HG03066 (cell line): ENCODE measurements around the gene GPR153.
A peak's percentile ranks its signal among the peaks of the same experiment; 100 is the strongest.
"Not testable (repeated sequence)": the region's sequence is repeated elsewhere in the genome, so short reads cannot be mapped to it uniquely, and the experiment has no call there.

Experiments
- ATAC-seq: cut with Tn5 transposase; IDR thresholded peaks from one replicate; pipeline ENCODE4 v1.9.1; 2021; ENCODE audit warnings: low read depth; ENCODE audit not compliant: unreplicated experiment

Gene GPR153

DNA sequence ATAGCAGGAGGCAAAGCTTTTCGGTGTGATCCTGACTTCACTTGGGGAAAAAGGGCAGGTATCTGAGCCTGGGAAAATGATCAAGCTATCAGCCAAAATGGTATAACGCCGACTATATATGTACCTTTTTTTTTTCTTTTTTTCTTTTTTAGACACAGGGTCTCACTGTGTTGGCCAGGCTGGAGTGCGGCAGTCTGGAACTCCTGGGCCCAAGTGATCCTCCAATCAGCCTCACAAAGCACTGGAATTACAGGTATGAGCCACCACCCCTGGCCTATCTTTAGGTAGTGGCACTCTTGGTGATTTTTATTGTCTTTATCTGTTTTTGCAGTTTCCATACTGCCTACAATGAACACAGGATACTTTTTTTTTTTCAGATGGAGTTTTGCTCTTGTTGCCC is 23.8 kb downstream of the GPR153 start:
- no peak for ATAC-seq

DNA sequence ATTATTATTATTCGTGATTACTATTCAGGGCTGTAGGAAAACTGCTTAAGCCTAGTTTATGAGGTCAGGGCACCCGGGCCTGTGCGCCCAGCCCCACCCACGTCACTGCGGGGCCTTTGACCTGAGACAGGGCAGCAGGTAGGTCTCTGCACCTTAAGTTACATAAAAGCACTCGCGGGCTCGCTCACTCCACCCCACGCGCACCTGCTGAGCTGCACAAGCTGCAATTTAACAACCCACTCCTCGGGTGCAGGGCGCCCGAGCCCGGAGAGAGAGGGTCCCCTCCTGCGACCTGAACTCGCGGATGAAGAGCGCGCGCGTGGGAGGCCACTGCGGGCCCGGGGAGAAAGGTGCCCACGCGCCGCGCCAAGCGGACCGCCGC is 25.6 kb downstream of the GPR153 start:
- peak; percentile 7 for ATAC-seq

DNA sequence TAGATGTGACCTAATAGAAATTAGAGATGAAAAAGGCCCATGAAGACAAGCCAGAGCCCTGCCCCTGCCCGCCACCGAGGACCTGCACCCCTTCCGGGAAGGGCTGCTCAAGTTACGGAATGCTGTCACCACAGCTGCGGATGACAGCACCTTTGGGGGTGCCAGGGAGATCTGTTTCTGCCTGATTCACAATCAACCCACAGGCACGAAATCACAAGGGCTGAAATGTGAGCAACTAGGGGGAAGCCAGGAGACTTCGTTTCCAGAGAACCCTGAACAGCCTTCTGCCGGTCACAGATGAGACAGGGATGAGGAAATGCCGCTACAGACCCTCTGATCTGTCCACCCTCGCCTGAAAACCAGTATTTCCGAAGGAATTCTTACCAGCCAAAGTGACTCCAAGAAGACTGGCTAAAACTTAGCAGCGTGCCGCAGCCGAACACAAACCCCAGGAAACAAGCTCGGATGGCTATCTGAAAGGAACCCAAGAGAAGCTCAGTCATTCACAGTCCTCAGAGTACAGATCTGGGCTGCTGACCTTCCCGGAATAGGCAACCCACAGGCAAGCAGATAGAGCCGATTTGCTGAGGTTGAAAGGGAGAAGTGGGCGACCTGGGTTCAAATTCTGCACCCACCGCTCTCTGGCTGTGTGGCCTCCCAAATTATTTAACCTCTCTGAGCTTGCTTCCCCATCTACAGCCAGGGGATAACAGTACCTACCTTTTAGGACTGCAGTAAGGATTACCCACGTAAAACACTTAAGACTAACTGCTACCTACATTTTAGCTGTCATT is 26.2 kb downstream of the GPR153 start:
- no peak for ATAC-seq

DNA sequence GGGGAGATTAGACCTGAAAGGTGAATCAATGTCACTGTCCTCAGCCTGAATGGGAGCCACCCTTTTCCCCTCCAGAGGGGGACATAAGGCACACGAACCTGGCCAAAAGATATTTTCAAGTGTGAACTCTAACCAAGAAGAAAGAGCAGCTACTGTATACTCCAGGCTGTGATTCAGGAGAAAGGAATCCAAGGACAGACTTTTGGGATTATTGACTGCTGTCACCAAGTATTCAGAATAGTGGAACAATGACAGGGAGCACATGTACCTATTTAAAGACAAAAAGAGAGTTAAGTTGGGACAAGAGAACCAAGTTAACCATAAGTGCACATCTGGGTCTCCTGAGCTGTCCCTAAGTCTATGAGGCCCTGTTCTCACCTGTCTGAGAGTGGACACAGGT is 27.5 kb downstream of the GPR153 start:
- no peak for ATAC-seq

DNA sequence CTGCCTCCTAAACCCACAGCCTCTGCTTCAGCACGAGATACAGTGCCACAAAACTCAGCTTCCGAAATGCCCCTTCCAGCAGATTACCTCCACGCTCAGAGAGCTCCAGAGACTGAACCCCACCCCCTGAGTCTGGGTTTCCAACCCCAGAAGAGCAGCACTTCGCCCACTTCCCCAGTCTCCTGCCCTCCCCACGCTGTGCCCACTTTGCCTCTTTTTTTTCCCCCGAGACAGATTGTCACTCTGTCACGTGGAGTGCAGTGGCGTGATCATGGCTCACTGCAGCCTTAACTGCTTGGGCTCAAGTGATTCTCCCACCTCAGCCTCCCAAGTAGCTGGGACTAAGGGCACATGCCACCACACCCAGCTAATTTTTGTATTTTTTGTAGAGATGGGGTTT is 35.2 kb downstream of the GPR153 start:
- no peak for ATAC-seq

DNA sequence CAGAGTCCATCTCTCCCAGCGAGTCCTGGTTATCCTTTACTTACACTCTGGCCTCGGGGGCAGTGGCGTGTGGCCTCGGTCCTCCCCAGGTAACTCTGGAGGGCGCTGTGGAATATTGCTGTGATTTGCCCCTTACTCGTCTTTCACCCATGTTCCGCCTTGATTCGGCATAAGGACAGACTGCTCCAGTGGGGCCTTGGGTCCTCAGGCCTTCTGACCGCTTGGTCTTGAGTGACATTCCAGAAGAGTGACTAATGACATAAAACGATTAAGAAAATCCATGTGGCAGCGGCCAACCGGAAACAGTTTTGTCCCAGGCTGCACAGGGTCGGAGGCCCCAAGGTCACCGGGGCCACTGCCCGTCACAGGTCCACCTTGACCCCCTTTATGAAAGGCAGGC is 36.2 kb downstream of the GPR153 start:
- ATAC-seq: no peak

DNA sequence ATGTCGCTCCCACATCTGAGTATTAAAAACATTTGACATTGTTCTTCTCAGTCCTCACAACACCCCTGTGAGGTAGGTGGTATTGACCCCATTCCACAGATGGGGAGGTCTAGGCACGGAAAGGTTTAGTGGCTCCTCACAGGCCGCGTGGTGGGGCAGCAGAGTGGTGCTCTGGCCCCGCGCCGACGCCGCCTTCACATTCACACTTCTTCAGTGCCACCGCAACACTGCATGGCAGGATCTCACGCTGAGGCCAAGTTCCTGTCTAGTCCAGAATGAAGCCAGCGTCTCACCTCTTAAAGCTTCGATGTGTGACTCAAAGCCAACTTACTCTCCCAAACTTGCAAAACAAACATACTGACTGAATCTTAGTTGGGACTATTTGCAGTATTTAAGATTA is 37.3 kb downstream of the GPR153 start:
- ATAC-seq: no peak

DNA sequence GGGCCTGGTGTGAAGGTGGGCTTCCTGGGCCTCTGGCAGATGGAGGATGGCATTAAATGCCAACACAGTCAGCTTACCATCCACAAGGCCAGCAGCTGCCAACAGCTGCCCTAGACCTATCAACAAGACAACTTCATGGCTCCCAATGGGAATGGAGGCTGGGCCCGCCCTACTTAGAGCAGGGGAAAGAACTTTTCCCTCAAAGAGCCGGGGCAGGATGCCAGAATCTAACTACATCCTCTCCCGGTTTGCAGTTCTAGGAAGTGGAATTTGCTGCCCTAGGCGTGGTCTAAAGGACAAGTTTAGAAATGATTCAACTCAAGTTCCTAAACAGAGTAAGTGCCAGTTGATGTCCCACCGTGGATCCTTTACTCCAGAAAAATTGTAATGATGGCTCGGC is 38.3 kb downstream of the GPR153 start:
- no peak for ATAC-seq

DNA sequence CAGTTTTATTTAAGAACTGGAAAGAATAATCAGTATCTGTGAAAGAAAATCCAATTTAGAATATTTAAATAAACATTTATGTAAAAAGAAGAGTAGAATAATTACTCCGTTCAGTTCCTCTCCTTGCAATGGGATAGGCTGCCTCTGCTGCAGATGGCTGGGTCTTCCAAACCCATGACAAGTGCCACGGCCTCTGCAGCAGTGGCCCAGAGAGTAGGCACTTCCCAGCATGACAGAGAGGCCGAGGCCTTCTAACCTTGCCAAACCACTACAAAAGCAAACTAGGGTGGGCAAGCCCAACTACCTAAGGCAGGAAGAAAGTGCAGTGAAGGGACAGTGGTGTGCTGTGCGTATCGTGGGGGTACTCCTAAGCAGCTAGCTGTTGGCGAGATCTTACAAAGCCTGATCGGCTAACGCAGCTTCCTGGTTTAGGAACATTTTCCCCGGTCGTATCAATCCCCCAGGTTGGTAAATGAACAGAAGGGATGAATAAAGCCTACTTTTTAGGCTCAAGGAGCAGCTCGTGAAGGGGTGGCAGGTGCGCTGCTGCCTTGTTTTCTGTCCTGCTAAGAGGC is 39.6 kb downstream of the GPR153 start:
- ATAC-seq: no peak

DNA sequence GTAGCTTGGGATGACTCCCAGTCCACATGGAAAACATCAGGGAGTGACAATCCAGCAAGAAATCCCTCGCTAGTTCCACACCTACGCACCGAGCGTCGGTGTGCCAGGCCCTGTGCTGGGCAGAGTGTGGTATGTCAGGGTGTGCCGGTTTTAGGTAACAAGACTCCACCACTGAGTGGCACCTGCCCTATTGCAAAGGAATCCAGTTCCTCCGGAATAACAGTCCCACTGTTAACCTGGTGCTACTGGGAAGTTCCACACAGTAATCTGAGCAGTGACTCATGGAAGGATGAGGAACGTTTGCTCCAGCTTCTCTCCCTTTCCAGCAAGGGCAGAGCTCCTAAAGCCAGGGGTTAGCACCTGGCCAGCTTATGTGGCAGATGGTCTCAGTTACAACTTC is 40.7 kb downstream of the GPR153 start:
- ATAC-seq: no peak

DNA sequence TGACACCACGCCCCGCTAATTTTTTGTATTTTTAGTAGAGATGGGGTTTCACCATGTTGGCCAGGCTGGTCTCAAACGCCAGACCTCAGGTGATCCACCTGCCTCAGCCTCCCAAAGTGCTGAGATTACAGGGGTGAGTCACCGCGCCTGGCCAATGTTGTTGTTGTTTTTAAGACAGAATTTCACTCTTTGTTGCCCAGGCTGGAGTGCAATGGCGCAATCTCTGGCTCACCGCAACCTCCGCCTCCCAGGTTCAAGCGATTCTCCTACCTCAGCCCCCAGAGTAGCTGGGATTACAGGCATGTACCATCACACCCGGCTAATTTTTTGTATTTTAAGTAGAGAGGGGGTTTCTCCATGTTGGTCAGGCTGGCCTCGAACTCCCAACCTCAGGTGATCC is 41.3 kb downstream of the GPR153 start:
- ATAC-seq: not testable (repeated sequence)

DNA sequence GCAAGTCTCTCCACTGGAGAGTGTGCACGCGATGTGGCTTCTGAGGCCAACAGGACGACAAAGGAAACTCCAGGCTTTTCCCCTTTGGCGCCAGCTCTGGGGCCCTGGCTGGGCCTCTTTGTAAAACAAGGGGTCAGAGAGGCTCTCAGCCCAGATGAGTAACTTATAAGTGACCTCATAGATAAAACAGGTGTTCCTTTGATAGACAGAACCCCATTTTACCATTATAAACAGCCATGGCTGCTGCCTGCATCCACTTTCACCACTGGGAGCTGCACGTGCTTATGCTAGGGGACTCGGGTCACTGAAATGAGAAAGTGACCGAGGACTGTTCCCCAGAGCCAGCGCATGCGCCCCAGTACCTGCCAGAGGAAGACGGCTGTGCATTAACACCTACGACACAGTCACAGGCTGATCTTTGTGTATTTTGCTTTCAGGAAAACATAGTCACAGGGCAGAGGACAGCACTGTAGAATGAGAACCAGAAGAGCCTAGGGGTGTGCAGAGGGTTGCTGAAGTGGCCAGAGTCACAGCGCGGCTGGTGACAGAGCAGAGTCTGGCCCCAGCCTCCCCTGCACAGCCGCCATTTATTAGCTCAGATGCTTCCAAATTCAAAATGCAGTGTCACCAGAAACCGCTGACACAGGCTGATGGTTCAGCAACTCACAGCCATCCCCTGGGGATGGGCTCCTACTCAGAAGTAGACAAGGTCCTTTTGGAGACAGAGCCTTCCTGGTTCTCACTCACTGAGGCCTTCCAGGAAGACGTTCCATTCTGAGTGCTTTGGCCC is 42.3 kb downstream of the GPR153 start:
- no peak for ATAC-seq

DNA sequence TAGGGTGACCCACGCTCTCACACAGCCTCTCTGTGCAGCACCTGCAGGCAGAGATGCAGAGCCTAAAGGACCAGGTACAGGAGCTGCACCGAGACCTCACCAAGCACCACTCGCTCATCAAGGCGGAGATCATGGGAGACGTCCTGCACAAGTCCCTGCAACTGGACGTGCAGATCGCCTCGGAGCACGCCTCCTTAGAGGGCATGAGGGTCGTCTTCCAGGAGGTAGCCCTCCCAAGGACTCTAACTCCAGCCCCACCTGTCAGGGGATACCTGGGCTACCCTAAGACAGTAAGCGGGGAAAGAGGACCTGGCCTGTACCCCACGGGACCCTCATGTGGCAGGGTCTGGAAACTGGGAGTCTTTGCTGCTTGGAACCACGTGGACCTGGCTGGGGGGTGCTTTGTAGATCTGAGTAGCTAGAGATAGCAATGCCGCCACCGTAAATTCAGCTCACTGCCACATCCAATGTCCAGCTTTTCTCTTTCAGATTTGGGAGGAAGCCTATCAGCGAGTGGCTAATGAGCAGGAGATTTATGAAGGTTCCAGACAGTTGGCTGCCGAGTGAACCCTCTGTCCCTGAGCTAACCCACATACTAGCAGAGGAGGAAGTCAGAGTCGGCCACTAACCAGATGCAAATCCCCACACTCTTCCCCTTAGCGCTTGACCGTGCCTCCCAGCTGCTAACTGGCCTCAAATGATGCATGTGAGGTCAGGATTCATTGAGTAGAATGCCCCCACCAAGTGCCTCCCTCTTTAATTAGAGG is 48.5 kb downstream of the GPR153 start:
- ATAC-seq: no peak

DNA sequence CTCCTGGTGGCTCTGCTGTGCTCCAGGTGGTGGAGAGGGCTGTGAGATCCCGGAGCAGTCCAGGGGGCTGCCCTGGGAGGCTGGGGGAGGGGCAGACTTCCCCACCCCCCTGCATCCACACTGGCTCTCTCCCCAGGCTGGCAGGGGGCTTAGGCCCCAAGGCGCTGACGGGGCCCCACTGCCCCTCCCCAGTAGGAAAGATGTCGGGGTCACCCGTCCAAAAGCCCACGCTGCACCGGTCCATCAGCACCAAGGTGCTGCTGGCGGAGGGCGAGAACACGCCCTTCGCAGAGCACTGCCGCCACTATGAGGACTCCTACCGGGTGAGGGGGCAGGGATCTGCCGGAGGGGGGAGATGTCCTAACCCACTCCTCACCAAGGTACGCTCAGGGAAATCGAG is 49.2 kb downstream of the GPR153 start:
- no peak for ATAC-seq

DNA sequence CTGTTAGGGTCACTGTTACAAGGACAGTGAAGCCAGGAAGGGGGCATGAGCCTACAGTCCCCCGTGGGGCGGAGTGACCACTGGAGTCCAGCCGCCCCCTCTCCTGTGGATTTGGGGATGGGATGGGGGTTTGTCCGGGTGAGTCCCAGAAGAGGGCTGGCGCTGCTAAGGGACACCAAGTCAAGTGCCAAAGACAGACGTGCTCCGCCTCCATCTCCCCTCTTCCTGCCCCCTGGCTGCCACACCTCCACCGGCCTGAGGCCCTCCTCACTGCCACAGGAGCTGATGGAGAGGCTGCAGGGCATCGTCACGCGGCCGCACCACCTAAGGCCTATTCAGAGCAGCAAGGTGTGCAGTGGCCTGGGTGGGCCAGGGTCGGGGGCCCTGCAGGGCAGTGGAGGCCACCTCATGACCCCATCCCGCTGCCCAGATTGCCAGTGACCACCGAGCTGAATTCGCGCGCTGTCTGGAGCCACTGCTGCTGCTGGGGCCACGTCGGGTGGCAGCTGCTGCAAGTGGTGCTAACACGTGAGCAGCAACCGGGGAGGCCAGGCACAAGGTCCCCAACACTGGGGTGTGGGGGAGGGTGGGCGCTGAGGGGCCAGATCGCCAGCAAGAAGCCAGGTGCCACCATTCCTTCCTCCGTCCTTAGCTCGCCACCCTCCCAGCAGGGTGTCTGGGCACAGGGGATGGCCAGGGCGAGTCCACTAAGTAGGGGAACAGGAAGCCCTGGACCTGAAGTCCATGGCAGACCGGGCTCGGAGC is 50.1 kb downstream of the GPR153 start:
- no peak for ATAC-seq

DNA sequence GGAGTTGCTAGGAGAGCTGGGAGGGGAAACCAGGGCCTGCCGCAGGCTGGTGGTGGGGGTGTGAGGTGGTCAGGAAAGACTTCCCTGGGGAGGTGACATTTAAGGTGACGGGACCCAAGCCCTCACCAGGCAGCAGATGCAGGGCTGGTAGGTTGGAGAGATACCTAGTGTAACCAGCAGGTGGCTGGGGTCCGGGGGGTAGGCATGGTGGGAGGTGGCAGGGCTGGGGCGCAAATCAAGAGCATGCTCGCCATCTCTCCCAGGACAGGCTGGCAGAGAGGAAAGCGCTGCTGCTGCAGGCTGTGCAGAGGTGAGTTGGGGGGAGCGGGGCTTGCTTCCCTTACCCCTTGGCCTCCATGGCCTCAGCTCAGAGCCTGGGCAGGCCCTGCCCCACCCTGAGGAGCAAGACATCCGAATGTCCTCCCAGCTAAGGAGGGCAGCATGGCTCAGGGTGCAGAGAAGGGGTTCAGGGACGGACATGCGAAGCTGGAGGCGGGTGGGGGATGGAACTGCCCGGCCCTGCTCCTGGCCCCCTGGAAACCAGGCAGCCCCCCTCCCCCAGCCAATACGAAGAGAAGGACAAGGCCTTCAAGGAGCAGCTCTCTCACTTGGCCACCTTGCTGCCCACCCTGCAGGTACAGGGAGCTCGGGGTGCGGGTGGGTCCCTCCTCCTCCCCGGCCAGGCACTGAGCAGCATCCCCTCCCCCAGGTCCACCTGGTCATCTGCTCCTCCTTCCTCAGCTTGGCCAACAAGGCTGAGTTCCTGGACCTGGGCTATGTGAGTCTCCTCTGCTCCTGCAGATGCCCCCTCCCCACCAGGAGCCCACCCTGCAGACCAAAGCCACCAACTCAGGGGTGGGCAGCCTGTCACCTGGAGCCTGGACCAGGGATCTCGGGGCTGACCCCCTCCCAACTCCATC is 51.0 kb downstream of the GPR153 start:
- ATAC-seq: no peak

DNA sequence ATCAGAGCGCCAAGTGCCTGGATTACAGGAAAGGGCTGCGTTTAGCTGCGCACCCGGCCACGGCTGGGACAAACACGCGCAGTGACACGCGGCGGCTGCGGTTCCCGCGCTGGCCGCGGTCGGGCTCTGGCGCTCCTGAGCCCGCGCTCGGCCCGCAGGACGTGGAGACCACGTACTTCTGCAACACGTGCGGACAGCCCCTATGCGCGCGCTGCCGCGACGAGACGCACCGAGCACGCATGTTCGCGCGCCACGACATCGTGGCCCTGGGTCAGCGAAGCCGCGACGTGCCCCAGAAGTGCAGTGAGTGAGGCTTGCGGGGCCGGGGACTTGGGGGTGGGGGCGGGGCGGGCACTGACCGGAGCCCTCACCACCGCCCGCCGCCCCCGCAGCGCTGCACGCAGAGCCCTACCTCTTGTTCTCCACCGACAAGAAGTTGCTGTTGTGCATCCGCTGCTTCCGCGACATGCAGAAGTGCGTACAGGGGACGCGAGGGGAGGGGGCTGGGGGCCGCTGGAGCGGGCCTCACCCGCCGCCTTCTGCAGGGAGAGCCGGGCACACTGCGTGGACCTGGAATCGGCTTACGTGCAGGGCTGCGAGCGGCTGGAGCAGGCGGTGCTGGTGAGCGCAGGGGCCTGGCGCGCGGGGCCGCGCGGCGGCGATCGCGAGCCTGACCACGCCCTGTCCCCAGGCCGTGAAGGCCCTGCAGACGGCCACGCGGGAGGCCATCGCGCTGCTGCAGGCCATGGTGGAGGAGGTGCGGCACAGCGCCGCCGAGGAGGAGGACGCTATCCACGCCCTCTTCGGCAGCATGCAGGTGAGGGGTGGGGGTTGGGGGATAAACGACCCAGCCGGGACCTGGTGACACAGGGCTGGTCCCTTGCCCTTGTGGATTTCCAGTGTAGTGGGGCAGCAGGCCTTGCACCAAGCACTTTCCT is 51.9 kb downstream of the GPR153 start:
- ATAC-seq: no peak

DNA sequence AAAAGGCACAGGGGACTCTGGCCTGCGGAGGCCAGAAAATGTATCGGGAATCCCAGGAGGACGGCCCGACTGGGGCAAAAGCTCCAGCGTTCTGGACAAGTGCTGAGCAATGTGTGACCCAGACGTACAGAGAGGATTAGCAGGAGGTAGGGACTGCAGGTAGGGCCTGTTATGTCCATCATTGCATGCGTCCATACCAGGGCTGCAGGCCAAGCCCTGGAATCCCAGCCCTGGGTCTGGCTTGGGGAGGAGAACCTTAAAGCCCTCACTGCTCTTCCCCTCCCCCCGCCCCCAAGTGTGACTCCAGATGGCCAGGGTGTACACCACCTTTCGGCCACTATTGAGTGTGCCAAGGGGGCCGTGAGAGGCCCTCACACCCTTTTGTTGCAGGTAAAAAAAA is 53.0 kb downstream of the GPR153 start:
- no peak for ATAC-seq
